DOHH2 (cell line): Measurements from ENCODE around the gene FAM114A2.

Source experiments
- CTCF ChIP-seq: fragments of 200-600 bp; sonication (generic); IDR thresholded peaks from one replicate; pipeline ENCODE4 v1.5.1; 2014; ENCODE audit warnings: antibody characterized with exemption, mild to moderate bottlenecking, low read depth, low read length; ENCODE audit not compliant: poor library complexity, severe bottlenecking
- EZH2phosphoT487 ChIP-seq: fragments of 200-600 bp; sonication (generic); IDR thresholded peaks from 2 replicates; pipeline ENCODE4 v1.6.1; 2017; ENCODE audit warnings: borderline replicate concordance, mild to moderate bottlenecking, antibody characterized with exemption, low read length, moderate library complexity, mixed read lengths

GRCh38 chr5:154053468-154053867 is 14.8 kb upstream of the FAM114A2 start:
- TF ChIP-seq CTCF (no peak), EZH2phosphoT487 (no peak)
